Skeletal muscle tissue (tissue), 4 donors: ENCODE results near the gene NELL1. TPM values are rescaled to one million over a fixed set of nuclear protein-coding genes. Genes with fewer than 3 reads are reported as not detected.
A peak's percentile ranks its signal among the peaks of the same experiment; 100 is the strongest.

Source experiments
- H3K27ac ChIP-seq: one replicate; pipeline ENCODE4 v1.7.0; 2013; ENCODE audit warnings: mild to moderate bottlenecking, low read depth, low read length, inconsistent platforms
- H3K27me3 ChIP-seq, 3 donors: one replicate each; pipeline ENCODE4 v1.7.0; 2013; ENCODE audit warnings: low read length in 3 of 3; ENCODE audit not compliant: control insufficient read depth in 3 of 3, insufficient read depth in 3 of 3
- H3K36me3 ChIP-seq, 3 donors: one replicate each; pipeline ENCODE4 v1.7.0; 2013; ENCODE audit warnings: low read length in 3 of 3; ENCODE audit not compliant: control insufficient read depth in 3 of 3, insufficient read depth in 3 of 3
- H3K4me1 ChIP-seq, 3 donors: one replicate each; pipeline ENCODE4 v1.7.0; 2013; ENCODE audit warnings: low read length in 3 of 3, mild to moderate bottlenecking in 3 of 3; ENCODE audit not compliant: control insufficient read depth in 3 of 3, insufficient read depth in 3 of 3
- H3K4me3 ChIP-seq, 3 donors: one replicate each; pipeline ENCODE4 v1.7.0; 2013; ENCODE audit warnings: low read length in 3 of 3
- H3K9ac ChIP-seq, 3 donors: one replicate each; pipeline ENCODE4 v1.7.0; 2013; ENCODE audit warnings: low read length in 3 of 3, mild to moderate bottlenecking in 3 of 3, moderate library complexity in 2 of 3, low read depth in 1 of 3
- H3K9me3 ChIP-seq, 3 donors: one replicate each; pipeline ENCODE4 v1.7.0; 2013; ENCODE audit warnings: low read length in 3 of 3; ENCODE audit not compliant: control insufficient read depth in 3 of 3
- total RNA-seq: library from RNA; depleted of rRNA; stranded (reverse); fragments of >200 nt; gene quantifications from one replicate; pipeline ENCODE4 v1.2.3, GENCODE V29; 2014
- donor health status: Osteomylitis.

Gene NELL1
- total RNA-seq, 1 donor from 2014 or later = 3.7 TPM

DNA sequence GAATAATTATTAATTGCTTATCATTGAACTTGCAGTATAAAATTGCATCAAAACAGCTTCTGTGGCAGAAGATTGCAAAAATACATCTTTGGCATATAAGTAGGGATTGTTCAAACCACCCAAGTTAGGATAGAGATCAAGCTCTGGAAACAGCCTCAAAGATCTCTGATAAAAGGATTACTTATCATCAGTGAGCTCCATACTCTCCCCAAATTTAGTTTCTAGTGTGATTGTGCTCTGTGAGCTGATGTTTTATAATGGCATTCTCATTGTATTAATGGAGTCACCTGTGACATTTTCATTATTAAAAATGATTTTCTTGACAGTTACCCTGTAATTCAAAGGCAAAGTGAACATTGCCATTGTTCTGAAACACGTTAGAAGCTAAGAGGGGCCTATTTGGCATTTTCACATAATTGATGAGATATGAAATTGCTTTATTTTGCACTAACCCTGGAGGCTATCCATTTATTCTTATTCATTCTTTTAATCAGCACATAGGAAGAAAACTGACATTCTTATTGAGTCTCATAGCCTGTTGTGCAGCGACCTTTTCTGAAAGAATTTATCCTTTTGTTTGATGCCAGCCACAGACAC is 897.2 kb downstream of the NELL1 start:
- Histone ChIP-seq H3K4me1 (no peaks in the 10 kb centered on the region), H3K9me3 (no peaks in the 10 kb centered on the region), H3K27ac (no peak overlapping the region), H3K9ac (no peak overlapping the region), H3K36me3 (no peaks in the 10 kb centered on the region), H3K27me3 (no peaks in the 10 kb centered on the region), H3K4me3 (no peak overlapping the region)

DNA sequence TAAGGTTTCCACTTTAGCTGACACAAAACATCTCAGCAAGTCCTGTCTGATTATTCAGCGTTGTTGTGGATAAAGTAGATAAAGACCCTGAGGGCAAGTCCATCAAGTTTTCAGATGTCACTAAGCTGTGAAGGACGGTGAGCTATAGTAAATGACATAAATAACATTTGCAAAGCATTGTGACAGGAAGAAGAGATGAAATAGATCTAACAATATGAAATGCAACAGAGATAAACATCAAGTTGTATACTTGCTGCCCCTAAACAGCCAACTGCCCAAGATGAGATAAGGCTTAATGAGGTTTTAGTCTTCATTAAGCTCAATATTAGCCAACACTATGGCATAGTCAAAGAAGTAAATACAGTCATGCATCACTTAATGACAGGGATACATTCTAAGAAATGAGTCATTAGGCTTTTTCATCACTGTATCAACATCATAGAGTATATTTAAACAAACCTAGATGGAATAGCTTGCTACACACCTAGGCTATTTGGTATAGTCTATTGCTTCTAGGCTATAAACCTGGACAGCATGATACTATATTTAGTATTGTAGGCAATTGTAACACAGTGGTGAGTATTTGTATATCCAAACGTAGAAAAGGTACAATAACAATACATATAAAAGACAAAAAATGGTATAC is 898.4 kb downstream of the NELL1 start:
- H3K4me1 ChIP-seq = no peaks in the 10 kb centered on the region
- no peak overlapping the region for H3K9ac ChIP-seq
- no peak overlapping the region for H3K4me3 ChIP-seq
- no peaks in the 10 kb centered on the region for H3K36me3 ChIP-seq
- no peaks in the 10 kb centered on the region for H3K9me3 ChIP-seq
- H3K27ac ChIP-seq = no peak overlapping the region
- no peaks in the 10 kb centered on the region for H3K27me3 ChIP-seq

DNA sequence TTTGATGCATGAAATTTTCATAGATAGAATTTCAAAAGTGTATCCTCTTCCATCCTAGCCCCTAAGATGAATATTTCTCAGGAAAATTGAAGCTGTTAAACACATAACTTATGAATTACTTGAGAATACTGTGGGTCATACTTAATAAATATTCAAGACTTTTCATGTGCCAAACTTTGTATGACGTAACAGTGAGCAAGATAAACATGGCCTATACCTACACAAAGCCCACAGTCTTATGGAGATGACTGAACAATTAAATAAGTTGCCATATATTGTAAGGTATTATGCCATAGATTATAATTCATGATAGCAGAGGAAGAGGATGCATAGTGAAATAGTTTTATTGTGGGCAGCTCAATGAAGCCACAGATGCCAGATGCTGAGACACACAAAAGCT is 902.8 kb downstream of the NELL1 start:
- Histone ChIP-seq H3K27me3 (no peaks in the 10 kb centered on the region), H3K9me3 (no peaks in the 10 kb centered on the region), H3K4me3 (no peak overlapping the region), H3K36me3 (no peaks in the 10 kb centered on the region), H3K27ac (no peak overlapping the region), H3K4me1 (no peaks in the 10 kb centered on the region), H3K9ac (no peak overlapping the region)

DNA sequence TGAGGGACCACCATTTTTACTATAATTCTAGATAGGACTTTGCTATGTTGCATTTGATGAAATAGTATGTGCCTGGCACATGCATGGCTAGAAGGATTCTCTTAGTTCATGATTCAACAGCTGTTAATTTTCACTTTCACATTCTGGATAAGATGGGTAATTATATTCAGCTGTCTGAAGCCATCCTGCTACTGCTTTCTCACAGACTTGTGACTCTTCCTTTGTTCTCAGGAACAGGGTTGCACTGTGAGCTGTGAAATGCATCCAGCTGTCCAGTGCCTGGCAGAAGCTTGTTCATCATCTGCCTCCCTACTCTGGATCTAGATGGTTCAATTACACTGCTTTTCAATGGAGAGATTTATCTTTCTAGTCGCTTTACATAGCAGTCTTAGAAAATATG is 913.4 kb downstream of the NELL1 start:
- no peak overlapping the region for H3K27ac ChIP-seq
- no peaks in the 10 kb centered on the region for H3K36me3 ChIP-seq
- H3K9me3 ChIP-seq = no peaks in the 10 kb centered on the region
- no peak overlapping the region for H3K9ac ChIP-seq
- no peak overlapping the region for H3K4me3 ChIP-seq
- H3K27me3 ChIP-seq = no peaks in the 10 kb centered on the region
- H3K4me1 ChIP-seq = no peaks in the 10 kb centered on the region

DNA sequence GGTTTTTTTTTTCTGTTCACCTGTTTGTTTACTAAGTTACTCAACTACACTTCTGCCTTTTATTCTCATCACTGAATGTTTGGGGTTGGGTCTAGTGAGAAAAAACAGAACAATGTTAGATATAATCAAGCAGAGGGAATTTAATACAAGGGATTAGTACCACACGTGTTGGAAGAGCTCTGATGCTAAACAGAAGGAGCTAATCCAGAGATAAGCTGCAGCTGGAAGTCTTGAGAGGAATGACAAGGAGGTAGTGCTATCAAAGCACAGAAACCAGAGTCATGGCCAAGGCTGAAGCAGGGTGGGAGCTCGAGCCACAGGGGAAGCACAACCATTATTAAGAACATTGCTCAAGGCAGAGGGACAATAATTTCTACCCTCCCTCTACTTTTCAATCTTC is 919.4 kb downstream of the NELL1 start:
- Histone ChIP-seq H3K4me3 (no peak overlapping the region), H3K4me1 (no peaks in the 10 kb centered on the region), H3K9ac (no peak overlapping the region), H3K27ac (no peak overlapping the region), H3K27me3 (no peaks in the 10 kb centered on the region), H3K9me3 (no peaks in the 10 kb centered on the region), H3K36me3 (no peaks in the 10 kb centered on the region)

DNA sequence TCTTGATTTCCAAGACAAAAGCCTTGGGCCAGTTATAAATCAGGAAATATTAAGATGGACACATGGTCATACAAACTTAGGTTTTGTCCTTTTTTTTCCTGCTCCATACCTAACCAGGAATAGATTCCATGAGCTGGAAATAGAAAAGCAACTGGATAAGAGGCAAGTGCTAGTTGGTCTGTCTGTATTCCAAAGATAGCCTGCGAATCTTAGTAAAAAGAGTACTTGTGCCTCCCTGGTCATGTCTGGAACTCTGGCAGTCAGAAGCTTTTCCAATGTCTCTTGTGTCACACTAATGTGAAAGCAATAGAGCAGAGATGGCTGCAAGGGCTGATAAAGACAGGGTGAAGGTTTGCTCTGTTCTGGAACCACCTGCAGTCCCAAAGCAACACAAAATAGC is 933.3 kb downstream of the NELL1 start:
- H3K27me3 ChIP-seq = no peaks in the 10 kb centered on the region
- peak overlapping the region in 1 of 3 donors; percentile 44 for H3K9ac ChIP-seq
- H3K4me3 ChIP-seq = no peak overlapping the region
- H3K9me3 ChIP-seq = no peaks in the 10 kb centered on the region
- no peaks in the 10 kb centered on the region for H3K36me3 ChIP-seq
- H3K4me1 ChIP-seq = peaks cover 0 to 7% (median 3%) of the 10 kb centered on the region in 3 donors
- no peak overlapping the region for H3K27ac ChIP-seq

DNA sequence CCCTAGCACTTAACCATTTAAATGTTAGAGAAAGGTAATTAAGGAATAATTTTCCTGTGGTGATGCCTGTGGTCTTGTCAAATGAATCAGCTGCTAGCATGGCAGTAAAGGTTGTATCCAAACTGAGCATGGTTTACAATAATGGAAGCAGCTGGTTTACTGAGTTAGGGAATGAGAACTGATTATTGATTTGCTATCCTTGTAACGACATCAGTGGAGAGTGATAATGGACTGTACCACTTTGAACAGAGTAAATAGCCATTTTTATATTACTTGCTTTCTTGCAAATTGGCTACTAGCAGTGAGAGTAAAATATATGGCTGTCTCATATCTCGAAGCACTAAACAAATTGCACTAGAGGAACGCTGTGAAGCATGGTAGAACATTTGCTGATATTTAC is 934.5 kb downstream of the NELL1 start:
- no peak overlapping the region for H3K4me3 ChIP-seq
- no peaks in the 10 kb centered on the region for H3K9me3 ChIP-seq
- H3K4me1 ChIP-seq = peaks cover 0 to 7% (median 3%) of the 10 kb centered on the region in 3 donors
- no peaks in the 10 kb centered on the region for H3K36me3 ChIP-seq
- no peaks in the 10 kb centered on the region for H3K27me3 ChIP-seq
- H3K9ac ChIP-seq = no peak overlapping the region
- H3K27ac ChIP-seq = no peak overlapping the region

DNA sequence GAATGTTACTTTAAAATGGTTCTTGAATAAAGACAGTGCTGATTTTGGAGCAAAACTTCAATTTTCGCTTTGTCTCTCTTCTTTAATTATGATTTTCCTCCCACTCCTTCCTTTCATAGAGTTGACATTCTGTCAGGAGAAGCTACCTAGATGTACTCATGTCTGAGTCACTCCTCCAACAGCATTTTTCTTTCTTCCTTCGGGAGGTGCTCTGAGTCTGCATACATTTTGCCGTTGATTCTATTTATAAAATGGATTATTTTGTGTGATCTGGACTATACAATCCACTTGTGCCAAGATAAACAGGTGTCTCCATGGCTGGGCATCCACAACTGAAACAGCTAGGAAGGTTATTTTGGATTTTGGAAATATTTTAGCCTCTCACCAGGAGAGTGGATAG is 935.2 kb downstream of the NELL1 start:
- H3K4me3 ChIP-seq = no peak overlapping the region

DNA sequence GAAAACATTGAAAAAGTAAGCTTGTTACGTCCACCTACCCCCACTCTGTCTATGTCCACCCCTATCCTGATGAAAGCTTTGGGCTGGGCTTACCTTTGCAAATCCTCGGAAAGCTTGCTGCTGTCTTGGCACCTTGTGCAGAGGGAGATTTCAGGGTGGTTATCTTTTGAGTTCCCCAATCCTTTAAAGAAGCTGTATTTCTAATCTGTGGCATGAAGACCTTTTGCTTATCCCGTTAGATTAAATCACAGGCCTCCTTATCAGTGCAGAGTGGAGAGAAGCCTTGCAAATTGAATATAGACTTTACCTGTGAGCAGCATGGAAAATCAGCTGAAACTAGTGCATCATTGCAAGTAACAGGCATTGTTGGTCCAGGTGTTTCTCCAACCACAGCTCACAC is 942.9 kb downstream of the NELL1 start:
- Histone ChIP-seq H3K9me3 (no peaks in the 10 kb centered on the region), H3K27ac (no peak overlapping the region), H3K4me1 (no peaks in the 10 kb centered on the region), H3K9ac (no peak overlapping the region), H3K36me3 (no peaks in the 10 kb centered on the region), H3K27me3 (no peaks in the 10 kb centered on the region), H3K4me3 (no peak overlapping the region)

More for the DNA sequence above, 935.2 kb downstream of the NELL1 start:
- H3K4me1 ChIP-seq = peaks cover 0 to 7% (median 3%) of the 10 kb centered on the region in 3 donors
- H3K9ac ChIP-seq = no peak overlapping the region
- H3K36me3 ChIP-seq = no peaks in the 10 kb centered on the region
- no peaks in the 10 kb centered on the region for H3K9me3 ChIP-seq
- H3K27ac ChIP-seq = no peak overlapping the region
- H3K27me3 ChIP-seq = no peaks in the 10 kb centered on the region

DNA sequence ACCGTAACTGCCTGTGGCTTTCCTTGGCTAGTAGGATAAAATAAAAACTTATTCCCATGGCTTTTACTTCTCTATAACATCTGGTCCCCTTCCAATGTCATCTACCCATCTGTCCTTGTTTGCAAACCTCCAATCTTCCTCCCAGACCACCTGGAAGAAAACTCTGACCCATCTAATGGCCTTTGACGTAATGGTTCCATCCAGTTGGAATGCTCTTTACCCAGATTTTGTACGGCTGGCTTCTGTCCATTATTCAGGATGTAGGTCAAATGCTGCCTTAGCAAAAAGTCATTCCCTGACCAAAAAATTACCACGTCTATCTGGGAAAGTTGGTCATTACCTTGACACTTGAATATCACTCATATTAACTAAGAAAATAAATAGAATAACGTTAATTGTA is 945.6 kb downstream of the NELL1 start:
- Histone ChIP-seq H3K4me1 (no peaks in the 10 kb centered on the region), H3K27ac (no peak overlapping the region), H3K36me3 (no peaks in the 10 kb centered on the region), H3K27me3 (no peaks in the 10 kb centered on the region), H3K9ac (no peak overlapping the region), H3K4me3 (no peak overlapping the region), H3K9me3 (no peaks in the 10 kb centered on the region)
